Measurements from ENCODE around the gene DPEP3.

GRCh38 chr16:67977005-67977404 is 3.3 kb downstream of the DPEP3 start:
- no peak for TF ChIP-seq EZH2 (IDR thresholded peaks at IDR 0.05; ENCODE audit: insufficient read depth, poor library complexity, severe bottlenecking)
- no peak for TF ChIP-seq EZH2phosphoT487 (IDR thresholded peaks at IDR 0.05; ENCODE audit: insufficient read depth, low read depth)

Data from GM23248 (cell line).